Endothelial cell of umbilical vein (primary cell): ENCODE results near the gene MTX1. TPM values are rescaled to one million over a fixed set of nuclear protein-coding genes. Genes with fewer than 3 reads are reported as not detected.
A peak's percentile ranks its signal among the peaks of the same experiment; 100 is the strongest.
"Not testable (repeated sequence)": the region's sequence is repeated elsewhere in the genome, so short reads cannot be mapped to it uniquely, and the experiment has no call there.

Source experiments
- BruUV-seq: library from RNA; stranded (reverse); fragments of 400-500 nt; replicated peaks from 2 replicates; lab custom pipeline; 2021; lab: Mats Ljungman, UMichigan
- CTCF ChIA-PET: fragments of 300-600, 350-600 bp; sonication (Branson Sonifier 250); formaldehyde crosslinking; loops from one replicate; lab custom pipeline; 2021; ENCODE audit warnings: antibody characterized with exemption, inconsistent platforms; lab: Charles Lee
- POLR2A ChIA-PET: fragments of 300-600, 350-600 bp; sonication (Branson Sonifier 250); formaldehyde crosslinking; loops from one replicate; lab custom pipeline; 2021; ENCODE audit warnings: antibody characterized with exemption, inconsistent platforms; lab: Charles Lee
- DNase-seq: peaks from one replicate; pipeline ENCODE4 v3.0.0-alpha.2; 2011; ENCODE audit warnings: low read depth, low spot score
- FAIRE-seq: peaks from 2 replicates; lab custom pipeline; 2011; peaks lifted over from hg19 to GRCh38; lab: Jason Lieb, UNC
- H2AFZ ChIP-seq: 2 replicates; pipeline ENCODE4 v1.6.0; 2012; ENCODE audit warnings: low read depth, low read length, control low read depth, inconsistent platforms
- H3K27ac ChIP-seq: 2 replicates; pipeline ENCODE4 v1.5.1; 2011; ENCODE audit warnings: low read depth, mild to moderate bottlenecking, control low read depth, low read length, moderate library complexity; ENCODE audit not compliant: insufficient read depth
- H3K27me3 ChIP-seq, 2 experiments: 2 replicates each; pipeline versions ENCODE4 v1.6.0 to v1.6.1; 2011; ENCODE audit warnings: low read length in 2 of 2, mixed read lengths in 1 of 2; ENCODE audit not compliant: control insufficient read depth in 2 of 2, insufficient read depth in 2 of 2
- H3K36me3 ChIP-seq, 2 experiments: 2 replicates in 1 of 2; 3 replicates in 1 of 2; pipeline ENCODE4 v1.5.1; 2011; ENCODE audit warnings: low read length in 2 of 2, mild to moderate bottlenecking in 1 of 2, moderate library complexity in 1 of 2; ENCODE audit not compliant: control insufficient read depth in 2 of 2, insufficient read depth in 2 of 2; ENCODE audit errors: extremely low read depth in 1 of 2
- H3K4me1 ChIP-seq: 3 replicates; pipeline ENCODE4 v1.5.1; 2011; ENCODE audit warnings: mild to moderate bottlenecking, low read length; ENCODE audit not compliant: control insufficient read depth, insufficient read depth; ENCODE audit errors: extremely low read depth
- H3K4me2 ChIP-seq: 2 replicates; pipeline ENCODE4 v1.6.1; 2011; ENCODE audit warnings: low read length, control low read depth, mixed read lengths; ENCODE audit not compliant: insufficient read depth
- H3K4me3 ChIP-seq, 3 experiments: fragments of 200-600 bp in 1 of 3; sonication (generic), shearing (Covaris generic) in 1 of 3; replicated peaks in 1 of 3; 2 replicates each; pipeline ENCODE4 v1.5.1; 2011 to 2016; ENCODE audit warnings: control low read depth in 3 of 3, low read length in 3 of 3, mild to moderate bottlenecking in 2 of 3, inconsistent platforms in 1 of 3, low read depth in 1 of 3, moderate library complexity in 1 of 3; ENCODE audit not compliant: insufficient read depth in 1 of 3
- H3K79me2 ChIP-seq: 2 replicates; pipeline ENCODE4 v1.6.0; 2012; ENCODE audit warnings: low read length, inconsistent platforms; ENCODE audit not compliant: control insufficient read depth, insufficient read depth
- H3K9ac ChIP-seq: replicated peaks from 2 replicates; pipeline ENCODE3; 2011; ENCODE audit warnings: low read length, control low read depth; ENCODE audit not compliant: insufficient read depth; ENCODE audit errors: extremely low read depth
- H3K9me1 ChIP-seq: replicated peaks from 3 replicates; pipeline ENCODE4 v1.6.0; 2011; ENCODE audit warnings: mild to moderate bottlenecking, low read length; ENCODE audit not compliant: control insufficient read depth, insufficient read depth; ENCODE audit errors: extremely low read depth
- H3K9me3 ChIP-seq: replicated peaks from 2 replicates; pipeline ENCODE4 v1.5.1; 2012; ENCODE audit warnings: low read length, inconsistent platforms; ENCODE audit not compliant: control insufficient read depth, insufficient read depth
- H4K20me1 ChIP-seq: replicated peaks from 2 replicates; pipeline ENCODE3; 2011; ENCODE audit warnings: mild to moderate bottlenecking, low read length; ENCODE audit not compliant: control insufficient read depth, insufficient read depth; ENCODE audit errors: extremely low read depth
- dilution Hi-C: fragments of 300-500 bp; cut with MboI; formaldehyde crosslinking; loops from one replicate; pipeline ENCODE4 v1.15.0; 2019; ENCODE audit warnings: low sequenced_read_pairs; ENCODE audit not compliant: extremely low pct_ligation_motif_present
- intact Hi-C: fragments of 100-400 bp; cut with micrococcal nuclease; formaldehyde crosslinking; loops from one replicate; pipeline ENCODE4 v1.10.0; 2022
- polyA plus RNA-seq, 4 experiments: library from polyadenylated mRNA; depleted of rRNA in 3 of 4; stranded (reverse) in 3 of 4; unstranded in 1 of 4; fragments of >200 nt; gene quantifications; 2 replicates each; pipeline versions ENCODE4 v1.2.1 to v1.2.3, GENCODE V29; 2011 to 2012; ENCODE audit warnings: missing spikeins in 1 of 4
- total RNA-seq: library from RNA; stranded (reverse); gene quantifications from 2 replicates; pipeline ENCODE4 v1.2.3, GENCODE V29; 2021

Gene MTX1
- total and polyA plus RNA-seq, 2 donors (not counting 3 experiments of a cell fraction or from before 2014, with no cell fraction given), result 53.0 to 109 TPM

DNA sequence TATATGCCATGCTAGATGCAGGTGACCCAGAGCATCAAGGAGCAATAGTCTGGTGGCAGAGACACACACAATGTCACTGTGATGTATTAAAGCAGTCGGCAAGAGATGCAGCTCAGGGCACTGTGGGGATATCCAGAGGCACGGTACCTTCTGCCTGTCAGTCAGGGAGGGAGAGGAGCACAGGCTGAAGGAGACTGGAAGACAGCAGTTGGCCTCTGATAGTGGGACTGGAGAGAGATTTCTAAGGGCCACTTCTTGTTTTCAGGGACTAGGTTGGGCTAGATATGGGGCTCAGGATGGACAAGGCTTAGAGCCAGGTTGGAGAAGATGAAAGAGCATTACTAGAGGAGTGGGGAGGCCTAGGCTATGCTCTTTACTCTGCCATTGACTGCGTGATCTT, 22.8 kb downstream of the MTX1 start:
- FAIRE-seq, H3K4me2 ChIP-seq, DNase-seq, H3K9me3 ChIP-seq, H2AFZ ChIP-seq, H3K4me3 ChIP-seq, BruUV-seq, H3K79me2 ChIP-seq, H4K20me1 ChIP-seq, POLR2A ChIA-PET, H3K36me3 ChIP-seq, H3K27ac ChIP-seq, dilution Hi-C loops, intact Hi-C loops, H3K27me3 ChIP-seq, H3K9me1 ChIP-seq, H3K9ac ChIP-seq: not testable (repeated sequence)
- peaks cover 10% of the 10 kb centered on the region for H3K4me1 ChIP-seq
- CTCF ChIA-PET, result interaction anchor here (1.2 kb wide), 1 partner anchor 58 kb away, joined by 3 read pairs; the partner anchor contains the start of gene KRTCAP2

- H3K27me3 ChIP-seq, H4K20me1 ChIP-seq, H3K27ac ChIP-seq, H3K9ac ChIP-seq, POLR2A ChIA-PET, H3K9me3 ChIP-seq, intact Hi-C loops, H3K4me3 ChIP-seq, H3K4me2 ChIP-seq, H2AFZ ChIP-seq, dilution Hi-C loops, H3K4me1 ChIP-seq, H3K36me3 ChIP-seq, H3K79me2 ChIP-seq, H3K9me1 ChIP-seq: not testable (repeated sequence)
- FAIRE-seq (peak; percentile 75), DNase-seq (peak; percentile 88)
- TSS peak; percentile 3 for BruUV-seq
- CTCF ChIA-PET, result interaction anchor here (0.7 to 1.2 kb wide), 5 partner anchors 8 to 59 kb away, joined by 3 to 8 read pairs (median 3); partner anchors contain the start of genes KRTCAP2 and MTX1
Observed at GRCh38 chr1:155232001-155232978, 23.8 kb downstream of the MTX1 start.

DNA sequence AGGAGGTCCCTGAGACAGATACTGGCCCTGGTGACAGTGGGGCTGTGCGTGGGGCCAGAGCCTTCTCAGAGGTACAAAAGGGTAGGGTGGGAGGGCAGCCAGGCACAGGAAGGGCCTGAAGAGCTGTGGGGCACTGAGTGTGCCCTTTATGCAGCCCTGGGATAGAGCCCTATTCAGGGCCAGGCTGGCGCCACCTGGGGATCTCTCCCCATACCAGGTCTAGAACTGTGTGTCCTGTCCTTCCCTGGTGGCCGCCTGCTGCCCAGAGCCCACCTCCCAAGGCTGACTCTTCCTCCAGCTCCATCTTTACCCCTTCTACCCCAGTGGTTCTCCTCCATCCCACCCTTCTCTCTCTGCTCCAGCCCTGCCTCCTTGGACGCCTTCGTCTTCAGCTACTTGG, 25.0 kb downstream of the MTX1 start:
- DNase-seq, FAIRE-seq, H3K4me3 ChIP-seq, intact Hi-C loops, BruUV-seq, H3K4me1 ChIP-seq, H3K9me3 ChIP-seq, H3K9ac ChIP-seq, H3K79me2 ChIP-seq, H2AFZ ChIP-seq, H3K4me2 ChIP-seq, H3K9me1 ChIP-seq, H3K27ac ChIP-seq, POLR2A ChIA-PET, H3K27me3 ChIP-seq, dilution Hi-C loops, H4K20me1 ChIP-seq: not testable (repeated sequence)
- CTCF ChIA-PET, result interaction anchor here (0.9 kb wide), 1 partner anchor 25 kb away, joined by 3 read pairs; the partner anchor contains the start of gene MTX1
- peaks cover 8 to 13% of the 10 kb centered on the region in 2 experiments for H3K36me3 ChIP-seq

DNA sequence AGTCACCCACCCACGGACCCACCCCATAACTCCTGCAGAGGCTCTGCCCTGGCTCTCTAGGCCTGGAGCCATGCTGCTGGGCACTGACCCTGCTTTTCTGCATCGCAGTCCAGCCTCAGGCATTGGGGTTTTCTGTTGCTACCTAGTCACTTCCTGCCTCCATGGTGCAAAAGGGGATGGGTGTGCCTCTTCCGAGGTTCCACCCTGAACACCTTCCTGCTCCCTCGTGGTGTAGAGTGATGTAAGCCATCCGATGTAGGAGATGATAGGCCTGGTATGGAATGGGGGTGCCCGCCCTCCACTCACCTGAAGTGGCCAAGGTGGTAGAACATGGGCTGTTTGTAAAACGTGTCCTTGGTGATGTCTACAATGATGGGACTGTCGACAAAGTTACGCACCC, 26.9 kb downstream of the MTX1 start:
- intact Hi-C loops, H3K79me2 ChIP-seq, H3K27me3 ChIP-seq, H3K4me1 ChIP-seq, H3K9ac ChIP-seq, H3K27ac ChIP-seq, DNase-seq, H3K4me3 ChIP-seq, H3K4me2 ChIP-seq, BruUV-seq, CTCF ChIA-PET, H4K20me1 ChIP-seq, dilution Hi-C loops, H3K9me3 ChIP-seq, H3K9me1 ChIP-seq, H2AFZ ChIP-seq, FAIRE-seq, POLR2A ChIA-PET: not testable (repeated sequence)
- H3K36me3 ChIP-seq, result peaks cover 8 to 14% of the 10 kb centered on the region in 2 experiments
